Embryonic facial prominence (tissue), 1 donor: ENCODE data around the gene ATE1.
"Not testable (repeated sequence)": the region's sequence is repeated elsewhere in the genome, so short reads cannot be mapped to it uniquely, and the experiment has no call there.

Source experiments
- DNase-seq: peaks from one replicate; pipeline ENCODE4 v3.0.0-alpha.2; 2016; ENCODE audit errors: extremely low spot score

The ATE1 gene

GRCh38 chr10:121832647-121833046 is 95.2 kb downstream of the ATE1 start:
- no peak for DNase-seq

GRCh38 chr10:121831777-121832176 is 96.1 kb downstream of the ATE1 start:
- DNase-seq = no peak

DNA sequence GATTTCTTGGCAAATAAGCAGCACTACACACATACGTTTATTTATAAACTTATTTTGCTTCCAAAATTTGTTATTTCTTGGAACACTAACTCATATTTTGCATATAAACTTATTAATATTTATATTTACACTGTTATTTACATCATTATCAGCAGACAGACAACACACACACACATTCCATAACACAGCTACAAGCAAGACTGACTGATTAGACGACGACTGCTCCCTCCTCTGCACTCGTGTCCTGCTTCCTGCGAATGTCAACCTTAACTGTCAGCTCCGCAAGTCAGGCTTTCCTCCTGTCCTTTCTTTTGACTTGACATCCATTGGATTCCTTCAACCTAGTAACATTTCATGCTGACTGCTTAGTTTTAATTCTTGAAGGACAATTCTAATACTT is 96.6 kb downstream of the ATE1 start:
- DNase-seq = no peak

- DNase-seq = no peak
Measured at GRCh38 chr10:121830101-121830500, 97.7 kb downstream of the ATE1 start.

- DNase-seq = no peak
Measured at GRCh38 chr10:121828045-121828444, 99.8 kb downstream of the ATE1 start.

DNA sequence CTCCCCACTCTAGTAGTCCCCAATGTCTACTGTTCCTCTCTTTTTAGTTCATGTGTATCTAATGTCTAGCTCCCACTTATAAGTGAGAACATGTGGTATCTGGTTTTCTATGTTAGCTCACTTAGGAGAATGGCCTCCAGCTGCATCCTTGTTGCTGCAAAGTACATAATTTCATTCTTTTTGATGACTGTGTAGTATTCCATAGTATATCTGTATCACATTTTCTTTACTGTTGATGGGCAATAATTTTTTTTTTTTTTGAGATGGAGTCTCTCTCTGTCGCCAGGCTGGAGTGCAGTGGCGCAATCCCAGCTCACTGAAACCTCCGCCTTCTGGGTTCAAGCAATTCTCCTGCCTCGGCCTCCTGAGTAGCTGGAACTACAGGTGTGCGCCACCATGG is 101.1 kb downstream of the ATE1 start:
- DNase-seq = not testable (repeated sequence)

DNA sequence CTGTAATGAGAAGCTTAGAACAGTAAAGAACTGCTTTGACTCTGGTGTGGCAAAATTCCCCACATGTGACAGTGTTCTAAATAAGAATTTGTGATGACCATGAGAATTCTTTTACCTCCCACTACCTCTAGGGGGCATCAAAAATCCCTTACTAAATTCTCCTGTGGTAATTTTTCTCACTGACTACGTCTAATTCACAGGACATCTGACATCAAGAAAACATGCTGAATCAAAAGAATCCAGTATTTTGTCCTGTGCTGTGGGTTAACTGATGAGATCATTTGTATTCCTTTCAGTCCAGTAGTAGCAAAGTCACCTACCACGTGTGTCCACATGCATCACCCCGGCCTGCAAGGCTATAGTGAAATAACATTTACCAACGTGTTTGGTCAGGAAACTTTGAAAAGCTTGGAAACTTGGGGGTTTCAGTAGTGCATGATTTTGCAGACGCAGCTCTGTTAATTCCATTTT is 103.8 kb downstream of the ATE1 start:
- no peak for DNase-seq

DNA sequence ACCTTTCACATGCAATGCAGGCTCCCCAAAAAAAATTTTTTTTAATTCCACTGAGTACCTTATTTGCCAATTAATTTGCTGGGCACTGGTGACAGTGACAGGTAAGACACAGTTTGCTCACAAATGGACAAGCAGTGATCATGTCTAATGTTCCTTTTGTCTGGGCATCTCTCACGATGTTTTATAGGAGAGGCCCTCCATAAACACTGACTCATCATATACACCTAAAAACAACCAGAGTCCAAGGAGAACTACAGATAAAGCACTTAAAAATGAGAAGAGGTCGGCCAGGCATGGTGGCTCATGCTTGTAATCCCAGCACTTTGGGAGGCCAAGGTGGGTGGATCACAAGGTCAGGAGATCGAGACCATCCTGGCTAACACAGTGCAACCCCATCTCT is 105.1 kb downstream of the ATE1 start:
- no peak for DNase-seq

GRCh38 chr10:121822180-121822579 is 105.7 kb downstream of the ATE1 start:
- DNase-seq = no peak

- no peak for DNase-seq
Measured at GRCh38 chr10:121819049-121819448, 108.8 kb downstream of the ATE1 start.

DNA sequence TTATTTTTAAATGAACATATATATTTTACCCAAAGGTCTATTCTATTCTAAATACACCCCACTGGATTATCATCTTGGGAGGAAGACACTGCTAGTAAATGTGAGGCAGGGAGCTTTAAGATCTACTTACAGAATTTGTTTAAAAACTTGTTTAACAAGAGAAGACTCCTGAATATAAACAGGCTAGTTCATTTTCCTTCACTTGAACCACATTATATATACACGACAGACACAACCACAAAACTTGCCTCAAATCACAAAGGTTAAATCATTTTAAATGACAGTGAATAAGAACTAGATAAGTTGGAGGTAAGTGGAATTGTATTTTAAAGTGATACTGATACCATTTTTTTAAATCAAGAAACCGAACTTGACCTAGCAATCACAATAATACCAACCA is 109.2 kb downstream of the ATE1 start:
- no peak for DNase-seq

DNA sequence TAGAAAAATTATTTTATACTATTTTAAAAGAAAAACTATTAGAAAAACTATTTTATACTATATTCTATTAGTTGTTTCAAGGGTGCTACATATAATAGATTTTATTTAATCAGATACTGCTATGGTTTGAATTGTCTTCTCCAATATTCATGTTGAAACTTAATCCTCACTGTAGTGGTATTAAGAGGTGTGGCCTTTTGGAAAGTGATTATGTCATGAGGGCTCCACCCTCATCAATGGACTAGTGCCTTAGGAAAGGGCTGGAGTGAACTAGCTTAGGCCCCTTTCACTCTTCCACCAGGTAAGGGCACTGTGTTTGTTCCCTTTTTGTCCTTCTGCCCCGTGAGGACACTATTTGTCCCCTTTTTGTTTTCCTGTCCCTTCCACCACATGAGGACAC is 111.6 kb downstream of the ATE1 start:
- DNase-seq = no peak

GRCh38 chr10:121813857-121814256 is 114.0 kb downstream of the ATE1 start:
- DNase-seq = no peak

- DNase-seq = no peak
Measured at GRCh38 chr10:121813211-121813815, 114.5 kb downstream of the ATE1 start.

DNA sequence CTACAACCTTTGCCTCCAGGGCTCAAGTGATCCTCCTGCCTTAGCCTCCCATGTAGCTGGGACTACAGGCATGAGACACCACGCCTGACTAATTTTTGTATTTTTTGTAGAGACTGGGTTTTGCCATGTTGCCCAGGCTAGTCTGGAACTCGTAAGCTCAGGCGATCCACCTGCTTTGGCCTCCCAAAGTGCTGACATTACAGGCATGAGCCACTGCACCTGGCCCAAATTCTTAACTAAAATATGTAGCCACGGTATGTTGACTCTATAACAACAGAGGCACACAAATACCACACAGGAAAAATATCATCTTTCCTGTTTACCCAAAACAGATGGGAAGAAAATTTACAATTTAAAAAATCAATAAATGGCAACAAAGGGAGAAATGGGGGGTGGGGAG is 115.8 kb downstream of the ATE1 start:
- DNase-seq = no peak

DNA sequence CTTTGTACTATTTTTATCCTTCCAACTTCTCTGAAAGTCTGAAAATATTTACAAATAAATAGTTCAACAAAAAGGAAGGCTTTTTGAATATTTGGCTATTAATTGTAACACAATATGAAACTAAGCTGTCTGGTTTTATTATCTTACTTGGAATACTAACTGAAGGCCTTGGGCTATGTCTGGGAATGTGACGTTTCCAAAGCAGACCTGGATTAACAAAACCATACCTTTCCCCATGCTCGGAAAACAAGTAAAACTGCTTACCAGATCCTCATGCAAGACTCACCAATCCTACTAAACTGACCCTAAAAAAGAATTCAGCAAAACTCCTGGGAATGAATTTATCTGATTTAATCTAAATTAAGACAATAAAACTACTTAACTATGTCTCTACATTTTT is 116.4 kb downstream of the ATE1 start:
- DNase-seq = no peak

DNA sequence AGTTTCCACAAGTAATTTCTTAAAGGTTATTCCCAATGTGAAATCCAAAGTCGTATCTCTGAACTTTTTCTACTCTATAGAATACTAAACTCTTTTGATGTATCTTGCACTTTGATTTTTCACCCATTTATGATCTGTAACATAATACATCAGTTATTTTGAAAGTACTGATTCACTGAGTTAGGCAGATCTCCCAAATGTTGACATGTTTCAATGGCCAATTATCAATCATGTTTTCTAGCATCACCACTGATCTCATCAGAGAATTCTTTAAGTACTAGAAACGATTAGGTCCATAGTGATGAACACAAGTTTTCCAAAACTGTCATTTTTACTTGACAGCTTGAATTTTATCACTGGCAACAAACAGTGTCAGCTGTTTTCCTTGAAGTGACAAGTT is 119.0 kb downstream of the ATE1 start:
- no peak for DNase-seq

GRCh38 chr10:121804460-121804859 is 123.4 kb downstream of the ATE1 start:
- DNase-seq = no peak

GRCh38 chr10:121803611-121804010 is 124.2 kb downstream of the ATE1 start:
- no peak for DNase-seq

- DNase-seq = no peak
Measured at GRCh38 chr10:121800831-121801230, 127.0 kb downstream of the ATE1 start.

DNA sequence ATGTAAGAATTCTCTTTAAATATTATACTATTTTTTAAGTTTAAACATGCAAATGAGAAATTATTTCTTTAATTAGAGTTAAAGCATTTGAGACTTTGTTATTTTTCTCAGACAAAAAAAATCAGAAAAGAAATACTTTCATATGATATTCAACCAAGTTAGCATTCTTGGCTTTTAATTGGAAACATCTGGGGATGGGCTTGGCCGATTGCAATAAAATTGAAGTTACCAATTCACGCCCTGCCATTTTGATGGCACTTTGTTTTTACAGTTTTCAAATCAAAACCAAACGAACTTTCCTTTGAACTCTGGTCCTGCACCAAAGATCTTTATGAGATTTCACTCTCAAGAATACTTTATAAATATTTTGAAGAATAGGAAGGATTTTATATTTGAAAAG is 127.7 kb downstream of the ATE1 start:
- DNase-seq = no peak

GRCh38 chr10:121797490-121797889 is 130.3 kb downstream of the ATE1 start:
- no peak for DNase-seq

DNA sequence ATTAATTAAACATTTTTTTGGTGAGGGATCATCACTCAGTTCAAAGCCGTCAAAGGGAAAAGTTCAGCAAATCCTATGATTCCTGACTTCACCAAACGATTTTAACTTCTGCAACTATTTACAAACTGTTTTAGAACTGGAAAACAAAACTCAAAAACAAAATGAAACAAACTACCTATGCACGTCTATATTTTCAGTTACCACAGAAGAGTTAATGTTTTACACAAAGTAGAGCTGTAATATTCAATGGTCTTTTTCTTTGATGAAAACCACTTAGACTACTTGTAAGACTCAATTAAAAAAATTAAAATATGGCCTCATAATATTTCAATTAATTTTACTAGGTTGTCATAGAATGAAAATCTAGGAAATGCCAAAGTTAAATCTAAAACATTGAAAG is 131.5 kb downstream of the ATE1 start:
- no peak for DNase-seq

- DNase-seq = no peak
Measured at GRCh38 chr10:121792198-121792597, 135.6 kb downstream of the ATE1 start.
